Stimulated activated CD8-positive, alpha-beta memory T cell treated with anti-CD3 and anti-CD28 coated beads, Interleukin-7, amount 100 ng/mL, for 4 hours (primary cell): ENCODE measurements around the gene SAMHD1.
A peak's percentile ranks its signal among the peaks of the same experiment; 100 is the strongest.
"Not testable (repeated sequence)": the region's sequence is repeated elsewhere in the genome, so short reads cannot be mapped to it uniquely, and the experiment has no call there.

Experiments
- DNase-seq, 2 donors: peaks; one replicate each; pipeline ENCODE4 v3.0.0-alpha.2; 2020; ENCODE audit warnings: low read depth in 2 of 2

SAMHD1 gene

GRCh38 chr20:36951198-36951978 is at the start of gene SAMHD1:
SAMHD1 (minus strand) TSS chr20:36951708; CDS start chr20:36951643, 65 bp downstream.
- peak; percentile 82 to 85 for DNase-seq

GRCh38 chr20:37000171-37000570 is 48.7 kb upstream of the SAMHD1 start:
- DNase-seq: not testable (repeated sequence)

- no peak for DNase-seq
Observed at GRCh38 chr20:36998652-36999051, 47.1 kb upstream of the SAMHD1 start.

- no peak for DNase-seq
Observed at GRCh38 chr20:36997121-36997520, 45.6 kb upstream of the SAMHD1 start.

- not testable (repeated sequence) for DNase-seq
Observed at GRCh38 chr20:36994221-36994620, 42.7 kb upstream of the SAMHD1 start.

- no peak for DNase-seq
Observed at GRCh38 chr20:36992802-36993334, 41.4 kb upstream of the SAMHD1 start.

- DNase-seq: no peak
Observed at GRCh38 chr20:36991703-36992102, 40.2 kb upstream of the SAMHD1 start.

GRCh38 chr20:36989797-36990196 is 38.3 kb upstream of the SAMHD1 start:
- no peak for DNase-seq

- no peak for DNase-seq
Observed at GRCh38 chr20:36988494-36988966, 37.0 kb upstream of the SAMHD1 start.

- no peak for DNase-seq
Observed at GRCh38 chr20:36984257-36984638, 32.7 kb upstream of the SAMHD1 start.

GRCh38 chr20:36975099-36975818 is 23.8 kb upstream of the SAMHD1 start:
- DNase-seq: peak; percentile 48

- DNase-seq: no peak
Observed at GRCh38 chr20:36974660-36975059, 23.2 kb upstream of the SAMHD1 start.

GRCh38 chr20:36971103-36971502 is 19.6 kb upstream of the SAMHD1 start:
- DNase-seq: no peak

- DNase-seq: no peak
Observed at GRCh38 chr20:36969478-36970186, 18.1 kb upstream of the SAMHD1 start.

GRCh38 chr20:36969051-36969450 is 17.5 kb upstream of the SAMHD1 start:
- DNase-seq: no peak

GRCh38 chr20:36967636-36968035 is 16.1 kb upstream of the SAMHD1 start:
- no peak for DNase-seq

- not testable (repeated sequence) for DNase-seq
Observed at GRCh38 chr20:36966965-36967364, 15.5 kb upstream of the SAMHD1 start.

GRCh38 chr20:36962354-36962941 is 10.9 kb upstream of the SAMHD1 start:
- not testable (repeated sequence) for DNase-seq

GRCh38 chr20:36959242-36959641 is 7.7 kb upstream of the SAMHD1 start:
- DNase-seq: no peak

GRCh38 chr20:36957875-36958667 is 6.6 kb upstream of the SAMHD1 start:
- DNase-seq: no peak

GRCh38 chr20:36956674-36957073 is 5.2 kb upstream of the SAMHD1 start:
- no peak for DNase-seq
